ENCODE measurements around the gene ZDBF2. TPM values are rescaled to one million over a fixed set of nuclear protein-coding genes. Genes with fewer than 3 reads are reported as not detected.
"Not testable (repeated sequence)": the region's sequence is repeated elsewhere in the genome, so short reads cannot be mapped to it uniquely, and the experiment has no call there.

ZDBF2 gene
- total and polyA plus RNA-seq, 3 experiments from 2014 or later, result 2.0 to 7.6 (median 7.2) TPM

DNA sequence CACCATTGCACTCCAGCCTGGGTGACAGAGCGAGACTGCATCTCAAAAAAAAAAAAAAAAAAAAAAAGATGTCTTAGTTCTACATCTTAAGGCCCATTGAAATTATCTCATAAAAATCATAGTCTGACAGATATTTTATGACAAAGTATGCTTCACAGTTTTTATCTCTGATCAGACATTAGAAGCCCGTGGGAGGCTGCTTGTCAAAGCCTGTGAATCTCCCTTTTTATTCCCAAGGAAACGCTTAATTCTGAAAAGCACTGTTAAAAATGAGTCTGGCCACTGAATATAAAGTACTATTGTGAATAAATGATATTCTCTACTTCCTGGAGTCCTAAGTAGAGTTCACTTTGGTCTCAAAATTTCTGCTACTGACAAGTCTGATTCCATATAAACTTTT, 71.1 kb downstream of the ZDBF2 start:
- Histone ChIP-seq H3K36me3 (ENCODE audit: insufficient read depth, low read length) (no peaks in the 10 kb centered on the region), H3K4me1 (ENCODE audit: insufficient read depth, low read length) (no peaks in the 10 kb centered on the region), H3K4me3 (ENCODE audit: low read length) (no peak overlapping the region), H3K9me3 (ENCODE audit: low read length) (no peaks in the 10 kb centered on the region), H3K27me3 (ENCODE audit: insufficient read depth, low read length, poor library complexity, severe bottlenecking) (no peaks in the 10 kb centered on the region), H3K27ac (ENCODE audit: low read depth, low read length) (no peak overlapping the region)
- no peak overlapping the region for H3K4me3 Mint-ChIP-seq
- DNase-seq, result no peak
- no peaks in the 10 kb centered on the region for H3K36me3 Mint-ChIP-seq
- H3K27ac Mint-ChIP-seq, result no peak overlapping the region
- no peaks in the 10 kb centered on the region for H3K4me1 Mint-ChIP-seq
- POLR2A ChIA-PET, result no interaction called here
- CTCF ChIA-PET, result no interaction called here
- peaks cover 2 to 6% (median 3%) of the 10 kb centered on the region in 5 donors for H3K9me3 Mint-ChIP-seq
- H3K27me3 Mint-ChIP-seq, result peaks cover 2 to 12% of the 10 kb centered on the region in 2 donors

GRCh38 chr2:206349375-206349774, 74.9 kb downstream of the ZDBF2 start:
- Mint-ChIP-seq H3K4me3 (no peak overlapping the region), H3K27me3 (peaks cover 1 to 5% of the 10 kb centered on the region in 2 donors), H3K9me3 (peaks cover 0 to 6% (median 2%) of the 10 kb centered on the region in 5 donors), H3K36me3 (no peaks in the 10 kb centered on the region), H3K27ac (no peak overlapping the region), H3K4me1 (no peaks in the 10 kb centered on the region)
- Histone ChIP-seq H3K36me3 (ENCODE audit: insufficient read depth, low read length) (no peaks in the 10 kb centered on the region), H3K9me3 (ENCODE audit: low read length) (no peaks in the 10 kb centered on the region), H3K4me1 (ENCODE audit: insufficient read depth, low read length) (no peaks in the 10 kb centered on the region), H3K27ac (ENCODE audit: low read depth, low read length) (no peak overlapping the region), H3K27me3 (ENCODE audit: insufficient read depth, low read length, poor library complexity, severe bottlenecking) (no peaks in the 10 kb centered on the region), H3K4me3 (ENCODE audit: low read length) (no peak overlapping the region)
- ChIA-PET POLR2A (no interaction called here), CTCF (no interaction called here)
- no peak for DNase-seq

DNA sequence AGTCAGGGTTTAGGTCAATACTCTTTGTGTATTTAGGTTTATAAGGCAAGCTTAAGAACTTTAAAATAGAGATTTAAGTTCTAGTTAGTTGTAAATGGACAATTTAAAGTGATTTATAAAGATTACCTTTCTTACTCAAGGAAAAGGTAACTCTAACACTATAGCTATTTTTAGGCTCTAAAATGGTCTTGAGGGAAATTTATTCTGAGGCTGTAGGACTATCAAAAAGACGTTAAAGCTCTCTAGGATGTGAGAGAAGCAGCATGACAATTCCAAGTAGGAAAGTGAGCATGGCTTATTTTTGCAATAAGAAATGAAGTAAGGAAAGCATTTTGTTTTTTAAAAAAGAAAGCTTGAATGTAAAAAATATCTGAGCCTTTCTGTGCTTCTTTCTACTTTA, 78.1 kb downstream of the ZDBF2 start:
- peaks cover 1 to 3% of the 10 kb centered on the region in 2 donors for H3K27me3 Mint-ChIP-seq
- DNase-seq, result no peak
- H3K9me3 Mint-ChIP-seq, result peaks cover 0 to 6% (median 4%) of the 10 kb centered on the region in 5 donors
- H3K4me1 Mint-ChIP-seq, result no peaks in the 10 kb centered on the region
- ChIA-PET POLR2A (no interaction called here), CTCF (no interaction called here)
- Histone ChIP-seq H3K4me3 (ENCODE audit: low read length) (no peak overlapping the region), H3K27me3 (ENCODE audit: insufficient read depth, low read length, poor library complexity, severe bottlenecking) (no peaks in the 10 kb centered on the region), H3K27ac (ENCODE audit: low read depth, low read length) (no peak overlapping the region), H3K9me3 (ENCODE audit: low read length) (no peaks in the 10 kb centered on the region), H3K36me3 (ENCODE audit: insufficient read depth, low read length) (no peaks in the 10 kb centered on the region), H3K4me1 (ENCODE audit: insufficient read depth, low read length) (no peaks in the 10 kb centered on the region)
- no peak overlapping the region for H3K27ac Mint-ChIP-seq
- no peak overlapping the region for H3K4me3 Mint-ChIP-seq
- H3K36me3 Mint-ChIP-seq, result no peaks in the 10 kb centered on the region

GRCh38 chr2:206353685-206354084, 79.2 kb downstream of the ZDBF2 start:
- H3K9me3 ChIP-seq (ENCODE audit: low read length), result no peaks in the 10 kb centered on the region
- Mint-ChIP-seq H3K27ac (peak overlapping the region in 1 of 8 donors; percentile 51), H3K4me3 (no peak overlapping the region), H3K4me1 (no peaks in the 10 kb centered on the region), H3K9me3 (peaks cover 0 to 9% (median 4%) of the 10 kb centered on the region in 5 donors), H3K27me3 (peaks cover 1 to 5% of the 10 kb centered on the region in 2 donors), H3K36me3 (no peaks in the 10 kb centered on the region)
- H3K27me3 ChIP-seq (ENCODE audit: insufficient read depth, low read length, poor library complexity, severe bottlenecking), result no peaks in the 10 kb centered on the region
- H3K36me3 ChIP-seq (ENCODE audit: insufficient read depth, low read length), result no peaks in the 10 kb centered on the region
- no peaks in the 10 kb centered on the region for H3K4me1 ChIP-seq (ENCODE audit: insufficient read depth, low read length)
- no peak overlapping the region for H3K4me3 ChIP-seq (ENCODE audit: low read length)
- H3K27ac ChIP-seq (ENCODE audit: low read depth, low read length), result no peak overlapping the region
- DNase-seq, result no peak
- CTCF ChIA-PET, result no interaction called here
- POLR2A ChIA-PET, result no interaction called here

DNA sequence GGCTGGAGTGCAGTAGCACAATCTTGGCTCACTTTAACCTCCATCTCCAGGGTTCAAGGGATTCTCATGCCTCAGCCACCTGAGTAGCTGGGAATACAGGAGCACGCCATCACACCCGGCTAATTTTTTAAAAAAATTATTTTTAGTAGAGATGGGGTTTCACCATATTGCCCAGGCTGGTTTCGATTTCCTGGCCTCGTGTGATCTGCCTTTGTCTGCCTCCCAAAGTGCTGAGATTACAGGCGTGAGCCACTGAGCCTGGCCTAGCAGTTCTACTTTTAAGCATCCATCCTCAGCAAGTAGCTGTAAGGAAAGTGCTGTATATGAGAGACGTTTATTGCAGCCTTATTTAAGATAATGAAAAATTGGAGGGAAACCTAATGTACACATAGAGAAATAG, 79.7 kb downstream of the ZDBF2 start:
- Histone ChIP-seq H3K36me3 (ENCODE audit: insufficient read depth, low read length) (no peaks in the 10 kb centered on the region), H3K27me3 (ENCODE audit: insufficient read depth, low read length, poor library complexity, severe bottlenecking) (no peaks in the 10 kb centered on the region), H3K9me3 (ENCODE audit: low read length) (no peaks in the 10 kb centered on the region), H3K27ac (ENCODE audit: low read depth, low read length) (no peak overlapping the region), H3K4me1 (ENCODE audit: insufficient read depth, low read length) (no peaks in the 10 kb centered on the region), H3K4me3 (ENCODE audit: low read length) (no peak overlapping the region)
- H3K27me3 Mint-ChIP-seq, result peaks cover 1 to 5% of the 10 kb centered on the region in 2 donors
- ChIA-PET POLR2A (no interaction called here), CTCF (no interaction called here)
- no peak overlapping the region for H3K27ac Mint-ChIP-seq
- no peaks in the 10 kb centered on the region for H3K36me3 Mint-ChIP-seq
- H3K4me3 Mint-ChIP-seq, result no peak overlapping the region
- no peak for DNase-seq
- peaks cover under 1 to 9% (median 4%) of the 10 kb centered on the region in 5 donors for H3K9me3 Mint-ChIP-seq
- no peaks in the 10 kb centered on the region for H3K4me1 Mint-ChIP-seq

DNA sequence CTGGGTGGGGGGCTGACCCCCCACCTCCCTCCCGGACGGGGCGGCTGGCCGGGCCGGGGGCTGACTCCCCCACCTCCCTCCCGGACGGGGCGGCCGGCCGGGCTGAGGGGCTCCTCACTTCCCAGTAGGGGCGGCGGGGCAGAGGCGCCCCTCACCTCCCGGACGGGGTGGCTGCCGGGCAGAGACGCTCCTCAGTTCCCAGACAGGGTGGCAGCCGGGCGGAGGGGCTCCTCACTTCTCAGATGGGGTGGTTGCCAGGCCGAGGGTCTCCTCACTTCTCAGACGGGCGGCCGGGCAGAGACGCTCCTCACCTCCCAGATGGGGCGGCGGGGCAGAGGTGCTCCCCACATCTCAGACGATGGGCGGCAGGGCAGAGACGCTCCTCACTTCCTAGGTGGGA, 82.4 kb downstream of the ZDBF2 start:
- H3K36me3 ChIP-seq (ENCODE audit: insufficient read depth, low read length); POLR2A ChIA-PET: not testable (repeated sequence)

GRCh38 chr2:206360840-206361239, 86.4 kb downstream of the ZDBF2 start:
- H3K4me3 Mint-ChIP-seq; H3K27ac ChIP-seq (ENCODE audit: low read depth, low read length); H3K27ac Mint-ChIP-seq; DNase-seq; H3K36me3 Mint-ChIP-seq; CTCF ChIA-PET; H3K9me3 ChIP-seq (ENCODE audit: low read length); H3K9me3 Mint-ChIP-seq; H3K4me1 Mint-ChIP-seq; H3K4me1 ChIP-seq (ENCODE audit: insufficient read depth, low read length); H3K36me3 ChIP-seq (ENCODE audit: insufficient read depth, low read length); H3K27me3 Mint-ChIP-seq; H3K4me3 ChIP-seq (ENCODE audit: low read length); H3K27me3 ChIP-seq (ENCODE audit: insufficient read depth, low read length, poor library complexity, severe bottlenecking); POLR2A ChIA-PET: not testable (repeated sequence)

More for the DNA sequence above, 82.4 kb downstream of the ZDBF2 start:
- H3K4me1 Mint-ChIP-seq; H3K4me3 ChIP-seq (ENCODE audit: low read length); H3K27ac ChIP-seq (ENCODE audit: low read depth, low read length); H3K27me3 ChIP-seq (ENCODE audit: insufficient read depth, low read length, poor library complexity, severe bottlenecking); CTCF ChIA-PET; H3K36me3 Mint-ChIP-seq; DNase-seq; H3K27ac Mint-ChIP-seq; H3K27me3 Mint-ChIP-seq; H3K9me3 ChIP-seq (ENCODE audit: low read length); H3K9me3 Mint-ChIP-seq; H3K4me3 Mint-ChIP-seq; H3K4me1 ChIP-seq (ENCODE audit: insufficient read depth, low read length): not testable (repeated sequence)

GRCh38 chr2:206361407-206362045, 87.1 kb downstream of the ZDBF2 start:
- Mint-ChIP-seq H3K27ac (no peak overlapping the region), H3K4me1 (no peaks in the 10 kb centered on the region), H3K27me3 (peaks cover 0 to 5% of the 10 kb centered on the region in 2 donors), H3K9me3 (peaks cover 0 to 7% (median 3%) of the 10 kb centered on the region in 5 donors), H3K36me3 (no peaks in the 10 kb centered on the region), H3K4me3 (no peak overlapping the region)
- Histone ChIP-seq H3K9me3 (ENCODE audit: low read length) (no peaks in the 10 kb centered on the region), H3K4me3 (ENCODE audit: low read length) (no peak overlapping the region), H3K36me3 (ENCODE audit: insufficient read depth, low read length) (no peaks in the 10 kb centered on the region), H3K27ac (ENCODE audit: low read depth, low read length) (no peak overlapping the region), H3K27me3 (ENCODE audit: insufficient read depth, low read length, poor library complexity, severe bottlenecking) (no peaks in the 10 kb centered on the region), H3K4me1 (ENCODE audit: insufficient read depth, low read length) (no peaks in the 10 kb centered on the region)
- no peak for DNase-seq
- CTCF ChIA-PET, result no interaction called here
- POLR2A ChIA-PET, result no interaction called here

All from CD8-positive, alpha-beta memory T cell (primary cell).